LNCAP (cell line): ENCODE measurements around the gene EEF1A2.

Experiments used
- TF ChIP-seq, protein P1 (sequence below): fragments of 450-650 bp; IDR thresholded peaks from 2 replicates; pipeline ENCODE4 v1.5.1; 2017; ENCODE audit warnings: mild to moderate bottlenecking

EEF1A2 gene

GRCh38 chr20:63468421-63468820, 30.5 kb downstream of the EEF1A2 start:
- TF ChIP-seq, protein P1, sequence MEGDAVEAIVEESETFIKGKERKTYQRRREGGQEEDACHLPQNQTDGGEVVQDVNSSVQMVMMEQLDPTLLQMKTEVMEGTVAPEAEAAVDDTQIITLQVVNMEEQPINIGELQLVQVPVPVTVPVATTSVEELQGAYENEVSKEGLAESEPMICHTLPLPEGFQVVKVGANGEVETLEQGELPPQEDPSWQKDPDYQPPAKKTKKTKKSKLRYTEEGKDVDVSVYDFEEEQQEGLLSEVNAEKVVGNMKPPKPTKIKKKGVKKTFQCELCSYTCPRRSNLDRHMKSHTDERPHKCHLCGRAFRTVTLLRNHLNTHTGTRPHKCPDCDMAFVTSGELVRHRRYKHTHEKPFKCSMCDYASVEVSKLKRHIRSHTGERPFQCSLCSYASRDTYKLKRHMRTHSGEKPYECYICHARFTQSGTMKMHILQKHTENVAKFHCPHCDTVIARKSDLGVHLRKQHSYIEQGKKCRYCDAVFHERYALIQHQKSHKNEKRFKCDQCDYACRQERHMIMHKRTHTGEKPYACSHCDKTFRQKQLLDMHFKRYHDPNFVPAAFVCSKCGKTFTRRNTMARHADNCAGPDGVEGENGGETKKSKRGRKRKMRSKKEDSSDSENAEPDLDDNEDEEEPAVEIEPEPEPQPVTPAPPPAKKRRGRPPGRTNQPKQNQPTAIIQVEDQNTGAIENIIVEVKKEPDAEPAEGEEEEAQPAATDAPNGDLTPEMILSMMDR, result no peak

DNA sequence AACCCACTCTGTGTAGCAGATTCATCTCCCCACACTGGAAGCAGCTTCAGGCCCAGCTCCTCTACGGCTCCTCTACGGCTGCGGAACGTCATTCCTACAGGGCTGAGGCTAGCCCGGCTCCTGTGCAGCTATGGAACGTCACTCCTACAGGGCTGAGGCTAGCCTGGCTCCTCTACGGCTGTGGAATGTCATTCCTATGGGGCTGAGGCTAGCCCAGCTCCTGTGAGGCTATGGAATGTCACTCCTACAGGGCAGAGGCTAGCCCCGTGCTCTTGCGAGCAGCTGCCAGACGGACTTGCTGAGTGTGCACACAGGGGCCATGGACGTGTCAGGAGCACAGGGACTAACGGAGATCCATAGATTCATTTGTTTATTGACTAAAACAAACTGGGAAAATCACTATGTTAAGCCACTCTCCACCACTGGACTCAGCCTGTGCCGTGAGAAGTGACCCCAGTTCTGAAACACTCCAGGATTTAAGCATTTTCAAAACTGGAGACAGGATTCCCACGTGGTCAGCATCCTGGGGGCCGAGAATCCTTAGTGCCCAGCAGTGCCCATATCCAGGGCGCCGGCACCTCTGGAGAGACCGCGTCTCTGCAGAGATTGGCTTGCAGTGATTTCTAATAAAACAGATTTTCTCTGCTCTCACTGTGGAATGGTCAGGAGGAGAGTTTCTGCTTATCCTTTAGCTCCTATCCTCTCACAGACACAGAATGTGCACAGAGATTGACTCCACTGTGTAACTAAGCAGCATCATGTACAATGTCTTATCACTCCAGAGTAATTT, 31.4 kb downstream of the EEF1A2 start:
- TF ChIP-seq, protein P1, result no peak

DNA sequence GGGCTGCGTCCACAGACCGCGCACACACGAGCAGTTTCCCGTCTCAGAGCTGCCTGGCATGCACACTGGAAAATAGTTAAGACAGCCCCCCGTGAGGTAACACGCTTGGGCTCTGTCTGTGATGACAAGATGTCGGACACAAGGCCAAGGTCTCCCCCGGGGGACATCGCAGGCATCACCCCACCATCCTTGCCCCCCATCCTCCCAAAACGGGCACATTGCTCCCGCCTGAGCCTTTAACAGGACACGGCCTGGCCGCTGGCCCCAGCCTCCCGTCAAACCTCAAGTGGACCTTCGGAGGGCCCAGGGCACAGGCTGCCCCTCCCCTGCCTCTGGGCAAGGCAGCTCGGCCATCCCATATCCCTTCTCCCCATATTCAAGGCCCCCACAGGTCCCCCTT, 32.0 kb downstream of the EEF1A2 start:
- TF ChIP-seq, protein P1, result no peak

GRCh38 chr20:63466250-63466825, 32.5 kb downstream of the EEF1A2 start:
- TF ChIP-seq, protein P1, result no peak

DNA sequence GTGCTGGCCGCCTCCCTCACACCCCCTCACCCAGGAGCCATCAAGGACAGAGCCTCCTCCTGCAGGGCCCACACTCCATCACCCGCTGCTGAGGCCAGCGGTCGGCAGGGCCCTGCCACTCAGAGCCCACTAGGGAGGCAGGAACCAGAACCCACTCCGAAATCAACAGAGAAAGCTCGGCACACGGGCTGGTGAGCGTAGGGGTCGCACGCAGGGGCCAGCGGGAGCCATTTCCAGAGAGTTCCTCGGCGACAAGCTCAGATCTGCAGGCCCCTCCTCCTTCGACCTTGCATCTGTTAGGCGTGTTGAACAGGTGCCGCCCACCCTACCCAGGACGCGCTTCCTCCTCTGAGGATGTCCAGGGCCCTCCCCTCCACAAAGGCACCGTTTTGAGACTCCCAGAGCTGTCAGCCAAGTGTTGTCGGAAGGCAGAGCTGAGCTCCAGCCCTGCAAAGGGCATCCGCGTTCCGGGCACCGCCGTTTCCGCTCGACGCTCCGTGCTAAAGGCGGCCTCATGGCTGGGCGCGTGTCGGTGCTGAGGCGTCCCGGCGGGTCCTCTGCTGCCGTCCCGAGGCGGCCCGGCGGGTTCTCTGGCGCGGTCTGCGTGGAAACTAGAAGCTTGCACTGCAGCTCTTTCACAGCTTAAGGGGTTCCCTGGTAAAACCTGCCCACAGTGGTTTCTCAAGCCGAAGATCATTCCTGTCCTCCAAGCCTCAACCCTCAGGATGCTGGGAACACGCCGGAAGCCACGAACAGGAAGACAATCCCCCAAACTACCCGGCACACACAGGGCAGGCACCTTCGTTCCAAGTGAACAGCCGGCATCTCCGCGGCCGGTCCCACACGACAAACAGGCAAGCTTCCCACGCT, 33.3 kb downstream of the EEF1A2 start:
- TF ChIP-seq, protein P1, result no peak

DNA sequence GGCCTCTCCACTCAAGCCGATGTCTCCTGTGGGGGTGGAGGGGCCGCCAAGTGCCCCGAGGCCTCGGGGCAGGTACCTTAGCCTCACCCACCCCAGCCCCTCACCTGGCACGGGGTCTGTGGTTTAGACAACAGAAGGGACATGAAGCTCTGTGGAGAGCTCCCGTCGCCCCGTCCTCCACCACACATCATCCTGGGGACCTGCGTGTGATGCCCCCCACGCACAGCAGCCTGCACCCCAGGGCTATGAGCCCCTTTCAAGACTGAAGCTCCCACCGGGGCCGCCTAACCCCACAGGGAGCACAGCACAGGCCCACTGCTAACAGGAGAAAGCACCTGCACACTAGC, 34.6 kb downstream of the EEF1A2 start:
- TF ChIP-seq, protein P1, result no peak

GRCh38 chr20:63463400-63464288, 35.2 kb downstream of the EEF1A2 start:
- TF ChIP-seq, protein P1, result no peak
